Ascending aorta (tissue), 2 donors: Measurements from ENCODE around the gene PDCD7. TPM values are rescaled to one million over a fixed set of nuclear protein-coding genes. Genes with fewer than 3 reads are reported as not detected.
A peak's percentile ranks its signal among the peaks of the same experiment; 100 is the strongest.
"Not testable (repeated sequence)": the region's sequence is repeated elsewhere in the genome, so short reads cannot be mapped to it uniquely, and the experiment has no call there.

Experiments
- DNase-seq, 2 donors: peaks; one replicate each; pipeline ENCODE4 v3.0.0-alpha.2; 2019; ENCODE audit warnings: low spot score in 2 of 2
- H3K27ac ChIP-seq, 2 donors: fragments of 200-600 bp; sonication (generic); one replicate each; pipeline ENCODE4 v1.5.1; 2016 to 2017; ENCODE audit warnings: mild to moderate bottlenecking in 1 of 2
- H3K27me3 ChIP-seq: fragments of 200-600 bp; sonication (generic); one replicate; pipeline ENCODE4 v1.5.1; 2017
- H3K36me3 ChIP-seq, 2 donors: fragments of 200-600 bp; sonication (generic); one replicate each; pipeline ENCODE4 v1.5.1; 2016
- H3K4me1 ChIP-seq, 2 donors: fragments of 200-600 bp; sonication (generic); one replicate each; pipeline ENCODE4 v1.5.1; 2016 to 2017; ENCODE audit warnings: mild to moderate bottlenecking in 1 of 2
- H3K4me3 ChIP-seq, 2 donors: fragments of 200-600 bp; sonication (generic); one replicate each; pipeline ENCODE4 v1.5.1; 2016 to 2017; ENCODE audit warnings: mild to moderate bottlenecking in 1 of 2
- H3K9me3 ChIP-seq, 2 donors: fragments of 200-600 bp; sonication (generic); one replicate each; pipeline ENCODE4 v1.5.1; 2016
- intact Hi-C: fragments of 100-400 bp; cut with DNase I; formaldehyde crosslinking; loops from one replicate; pipeline ENCODE4 v1.15.1; 2023
- total RNA-seq: library from RNA; depleted of rRNA; stranded (reverse); fragments of >200 nt; gene quantifications from one replicate; pipeline ENCODE4 v1.1.0, GENCODE V29; 2016
- TF ChIP-seq, protein P1 (sequence below), 3 experiments: fragments of 200-600 bp in 2 of 3; fragments of 450-650 bp in 1 of 3; sonication (generic) in 2 of 3; IDR thresholded peaks; one replicate each; pipeline ENCODE4 v1.5.1; 2016 to 2019; ENCODE audit warnings: antibody characterized with exemption in 3 of 3, mild to moderate bottlenecking in 1 of 3, moderate library complexity in 1 of 3

Gene PDCD7
- total RNA-seq, 1 donor from 2014 or later: 9.2 TPM

DNA sequence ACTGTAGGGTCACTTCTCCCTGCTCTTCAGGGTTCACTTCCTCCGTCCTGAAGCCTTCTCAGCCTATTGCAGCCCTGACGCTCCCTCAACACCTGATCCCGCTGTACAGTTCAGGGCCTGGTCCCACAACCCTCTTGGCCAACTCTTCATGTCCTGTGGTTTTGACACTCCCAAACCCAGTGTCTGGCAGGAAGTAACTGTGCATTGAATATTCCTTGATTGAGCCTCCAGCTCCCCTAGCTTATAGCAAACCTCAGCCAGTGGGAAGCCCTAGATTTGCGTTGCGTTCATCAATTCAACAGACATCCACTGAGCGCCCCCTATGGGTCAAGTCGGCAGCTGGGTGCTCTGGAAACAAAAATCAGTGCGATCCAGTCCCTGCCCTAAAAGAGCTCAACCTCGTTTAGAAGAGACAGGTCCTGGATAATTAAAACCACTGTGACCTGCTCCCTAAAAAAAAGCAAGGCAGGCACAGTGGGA is 32.2 kb downstream of the PDCD7 start:
- TF ChIP-seq, protein P1, sequence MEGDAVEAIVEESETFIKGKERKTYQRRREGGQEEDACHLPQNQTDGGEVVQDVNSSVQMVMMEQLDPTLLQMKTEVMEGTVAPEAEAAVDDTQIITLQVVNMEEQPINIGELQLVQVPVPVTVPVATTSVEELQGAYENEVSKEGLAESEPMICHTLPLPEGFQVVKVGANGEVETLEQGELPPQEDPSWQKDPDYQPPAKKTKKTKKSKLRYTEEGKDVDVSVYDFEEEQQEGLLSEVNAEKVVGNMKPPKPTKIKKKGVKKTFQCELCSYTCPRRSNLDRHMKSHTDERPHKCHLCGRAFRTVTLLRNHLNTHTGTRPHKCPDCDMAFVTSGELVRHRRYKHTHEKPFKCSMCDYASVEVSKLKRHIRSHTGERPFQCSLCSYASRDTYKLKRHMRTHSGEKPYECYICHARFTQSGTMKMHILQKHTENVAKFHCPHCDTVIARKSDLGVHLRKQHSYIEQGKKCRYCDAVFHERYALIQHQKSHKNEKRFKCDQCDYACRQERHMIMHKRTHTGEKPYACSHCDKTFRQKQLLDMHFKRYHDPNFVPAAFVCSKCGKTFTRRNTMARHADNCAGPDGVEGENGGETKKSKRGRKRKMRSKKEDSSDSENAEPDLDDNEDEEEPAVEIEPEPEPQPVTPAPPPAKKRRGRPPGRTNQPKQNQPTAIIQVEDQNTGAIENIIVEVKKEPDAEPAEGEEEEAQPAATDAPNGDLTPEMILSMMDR (IDR thresholded peaks at IDR 0.05): peak; percentile 76 to 91 (median 90)
- Histone ChIP-seq H3K4me3 (no peak overlapping the region), H3K27me3 (no peaks in the 10 kb centered on the region), H3K36me3 (peaks cover 44 to 51% of the 10 kb centered on the region in 2 donors), H3K9me3 (no peaks in the 10 kb centered on the region), H3K27ac (no peak overlapping the region), H3K4me1 (peaks cover 4 to 8% of the 10 kb centered on the region in 2 donors)
- DNase-seq: peak in 1 of 2 donors; percentile 88
- intact Hi-C loops: loop anchor here (1.0 kb wide), 2 partner anchors 47 to 68 kb away; no protein-coding TSS in a partner anchor

DNA sequence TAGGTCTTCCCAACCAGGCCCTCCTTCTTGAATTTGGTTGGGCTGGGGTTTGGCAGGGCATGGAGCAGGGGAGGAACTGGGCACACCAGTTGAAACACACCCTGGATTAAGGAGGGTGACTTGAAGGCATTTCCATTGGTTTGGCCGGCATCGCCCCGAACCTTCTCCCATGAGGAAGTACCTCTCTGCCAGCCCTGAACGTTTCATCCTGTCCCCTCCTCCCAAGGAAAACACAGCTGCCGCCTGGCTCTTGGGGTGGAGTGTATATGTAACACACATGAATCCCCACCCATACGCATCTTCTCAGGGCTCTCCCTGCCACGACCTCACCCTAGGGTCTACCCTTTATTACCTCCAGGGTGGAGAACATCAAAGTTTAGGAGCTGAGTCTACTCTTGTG is 33.2 kb downstream of the PDCD7 start:
- Histone ChIP-seq H3K36me3 (peaks cover 40 to 41% of the 10 kb centered on the region in 2 donors), H3K27ac (peak overlapping the region in 1 of 2 donors; percentile 1), H3K27me3 (no peaks in the 10 kb centered on the region), H3K9me3 (no peaks in the 10 kb centered on the region), H3K4me3 (no peak overlapping the region), H3K4me1 (peaks cover 4 to 11% of the 10 kb centered on the region in 2 donors)
- intact Hi-C loops: no loop called here
- no peak for DNase-seq
- TF ChIP-seq, protein P1 (IDR thresholded peaks at IDR 0.05): no peak

DNA sequence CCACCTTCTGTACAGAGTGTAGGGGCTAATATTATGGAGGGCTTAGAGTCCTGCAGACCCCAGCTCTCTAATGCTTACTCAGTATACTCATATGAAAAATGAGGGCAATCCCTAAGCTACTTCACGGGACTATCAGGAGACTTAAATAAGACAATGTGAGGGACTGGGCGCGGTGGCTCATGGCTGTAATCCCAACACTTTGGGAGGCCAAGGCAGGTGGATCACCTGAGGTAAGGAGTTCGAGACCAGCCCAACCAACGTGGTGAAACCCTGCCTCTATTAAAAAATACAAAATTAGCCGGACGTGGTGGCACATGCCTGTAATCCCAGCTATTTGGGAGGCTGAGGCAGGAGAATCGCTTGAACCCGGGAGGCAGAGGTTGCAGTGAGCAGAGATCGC is 33.8 kb downstream of the PDCD7 start:
- H3K27me3 ChIP-seq, H3K9me3 ChIP-seq, DNase-seq, H3K27ac ChIP-seq, intact Hi-C loops, H3K4me3 ChIP-seq: not testable (repeated sequence)
- H3K4me1 ChIP-seq: peaks cover 4 to 18% of the 10 kb centered on the region in 2 donors
- H3K36me3 ChIP-seq: peaks cover 35 to 36% of the 10 kb centered on the region in 2 donors

DNA sequence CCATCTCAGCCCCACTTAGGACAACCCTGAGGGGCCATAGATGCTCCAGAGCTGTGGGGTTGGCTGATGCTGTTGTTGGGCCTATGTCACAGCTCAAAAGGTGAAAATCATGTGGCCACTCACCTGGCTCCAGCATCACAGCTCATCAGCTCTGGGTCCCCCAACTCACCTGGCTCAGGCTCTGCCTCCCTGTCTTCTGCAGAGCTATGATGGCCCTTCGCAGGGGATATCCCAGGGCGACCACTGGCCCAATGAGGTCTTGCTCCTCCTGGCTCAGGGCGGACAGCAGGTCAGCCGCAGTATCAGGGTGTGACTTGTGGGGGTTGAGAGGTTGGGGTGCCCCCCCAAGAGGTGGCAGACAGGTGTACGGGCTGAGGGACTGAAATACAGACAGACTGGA is 34.3 kb downstream of the PDCD7 start:
- no peak overlapping the region for H3K27ac ChIP-seq
- peaks cover 32 to 34% of the 10 kb centered on the region in 2 donors for H3K36me3 ChIP-seq
- peaks cover 4 to 22% of the 10 kb centered on the region in 2 donors for H3K4me1 ChIP-seq
- no peak overlapping the region for H3K4me3 ChIP-seq
- no peaks in the 10 kb centered on the region for H3K9me3 ChIP-seq
- no peaks in the 10 kb centered on the region for H3K27me3 ChIP-seq
- DNase-seq: no peak
- TF ChIP-seq, protein P1 (IDR thresholded peaks at IDR 0.05): no peak
- intact Hi-C loops: no loop called here

DNA sequence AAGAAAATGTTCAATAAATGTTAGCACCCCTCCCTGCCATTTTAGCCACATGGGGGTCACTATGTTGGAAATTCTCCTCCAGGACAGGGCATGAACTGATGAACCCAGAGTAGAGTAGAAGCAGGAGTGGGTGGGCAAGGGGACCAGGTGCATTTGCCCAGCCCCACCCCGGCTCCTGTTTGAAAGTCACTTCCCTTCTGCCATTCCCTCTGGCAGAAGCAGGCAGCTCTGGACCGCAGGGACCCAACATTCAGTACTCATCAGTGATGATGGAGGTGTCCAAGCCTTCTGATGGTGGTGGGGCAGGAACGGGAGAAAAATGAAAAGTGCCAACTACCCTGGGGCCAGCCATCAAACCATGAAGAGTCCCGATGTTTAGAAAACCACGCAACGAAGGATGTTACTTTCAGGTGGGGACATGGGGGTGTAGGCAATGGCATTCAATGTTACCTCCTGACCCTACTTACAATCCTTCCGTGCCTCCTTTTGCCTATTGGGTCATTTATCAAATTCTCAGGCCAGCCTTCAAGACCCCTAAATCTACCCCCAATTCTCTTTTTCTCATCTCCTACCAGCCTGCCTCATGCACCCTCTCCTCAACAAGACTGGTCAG is 35.9 kb downstream of the PDCD7 start:
- DNase-seq: no peak
- intact Hi-C loops: no loop called here
- Histone ChIP-seq H3K36me3 (peaks cover 31 to 34% of the 10 kb centered on the region in 2 donors), H3K27me3 (no peaks in the 10 kb centered on the region), H3K4me1 (peaks cover 4 to 31% of the 10 kb centered on the region in 2 donors), H3K9me3 (no peaks in the 10 kb centered on the region), H3K4me3 (no peak overlapping the region), H3K27ac (no peak overlapping the region)
- TF ChIP-seq, protein P1 (IDR thresholded peaks at IDR 0.05): no peak

DNA sequence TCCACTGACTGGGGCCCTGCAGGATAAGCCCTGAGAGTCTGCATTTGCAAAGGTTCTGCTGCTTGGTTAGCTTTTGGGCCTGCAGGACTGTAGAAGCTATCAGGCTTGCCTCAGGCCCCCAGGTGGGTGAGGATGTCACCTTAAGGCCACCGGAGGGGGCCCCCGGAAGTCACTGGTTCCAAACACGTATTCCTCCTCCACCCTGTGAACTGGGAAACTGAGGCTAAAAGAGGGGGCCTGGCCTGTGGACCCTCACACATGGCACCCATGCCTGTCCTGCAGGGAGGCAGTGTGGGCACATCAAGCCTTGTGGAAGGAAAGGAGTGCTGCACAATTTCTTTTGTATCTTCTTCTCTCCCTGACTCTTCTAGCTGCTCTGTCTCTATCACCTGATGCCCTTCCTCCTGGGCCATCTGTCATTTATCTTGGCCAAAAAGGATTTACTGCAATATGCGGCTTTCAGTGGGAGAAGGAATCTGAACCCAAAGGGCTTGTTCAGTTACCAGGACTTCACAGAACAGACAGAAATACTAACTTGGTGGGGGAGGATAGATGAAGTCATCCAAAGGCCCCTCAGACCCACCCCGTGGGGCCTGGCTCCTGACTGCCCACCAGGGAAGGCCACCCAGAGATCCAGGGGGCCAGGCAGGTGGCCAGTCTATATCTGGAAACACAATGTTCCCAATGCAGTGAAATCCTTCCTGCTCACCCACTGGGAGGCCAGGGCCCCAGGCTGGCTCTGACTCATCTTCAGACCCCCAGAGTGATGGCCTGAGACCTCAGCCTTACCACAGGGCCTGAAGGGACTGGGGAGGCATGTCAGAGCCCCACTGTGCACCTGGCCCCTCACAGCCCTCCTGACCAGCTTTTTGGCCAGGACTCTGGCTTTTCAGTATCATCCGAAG is 36.9 kb downstream of the PDCD7 start:
- Histone ChIP-seq H3K27ac (peak overlapping the region in 1 of 2 donors; percentile 24), H3K9me3 (no peaks in the 10 kb centered on the region), H3K36me3 (peaks cover 23 to 27% of the 10 kb centered on the region in 2 donors), H3K4me1 (peaks cover 4 to 41% of the 10 kb centered on the region in 2 donors), H3K4me3 (no peak overlapping the region), H3K27me3 (no peaks in the 10 kb centered on the region)
- TF ChIP-seq, protein P1 (IDR thresholded peaks at IDR 0.05): no peak
- no peak for DNase-seq
- intact Hi-C loops: no loop called here
